K562 (cell line): Measurements from ENCODE around the gene ICAM3. TPM values are rescaled to one million over a fixed set of nuclear protein-coding genes. Genes with fewer than 3 reads are reported as not detected.

Experiments
- ARHGAP35 ChIP-seq: fragments of 450-650 bp; IDR thresholded peaks from 2 replicates; pipeline ENCODE4 v1.6.1; 2018; ENCODE audit not compliant: partially characterized antibody
- CHD1 ChIP-seq: fragments of 200-600 bp; sonication (generic); IDR thresholded peaks from one replicate; pipeline ENCODE4 v1.6.1; 2012; ENCODE audit warnings: mild to moderate bottlenecking, moderate library complexity, low read length, inconsistent platforms
- EGR1 ChIP-seq: fragments of 450-650 bp; conservative IDR thresholded peaks from 2 replicates; pipeline ENCODE4 v1.6.1; 2017; ENCODE audit warnings: mild to moderate bottlenecking
- FOS ChIP-seq: IDR thresholded peaks from 3 replicates; pipeline ENCODE4 v1.6.1; 2011; ENCODE audit not compliant: insufficient read length; ENCODE audit errors: extremely low read depth
- GABPA ChIP-seq: fragments of 200-800 bp; sonication (Bioruptor generic); conservative IDR thresholded peaks from 2 replicates; pipeline ENCODE4 v1.6.1; 2016; ENCODE audit warnings: low read depth, missing genetic modification characterization, missing compliant biosample characterization
- GATA2 ChIP-seq: sonication (generic); formaldehyde crosslinking; IDR thresholded peaks from 2 replicates; pipeline ENCODE4 v1.4.0; 2020; ENCODE audit warnings: mild to moderate bottlenecking, missing genetic modification reagents
- GMEB1 ChIP-seq: fragments of 250-450 bp; sonication (Bioruptor Pico); IDR thresholded peaks from 2 replicates; pipeline ENCODE4 v1.4.0; 2020; ENCODE audit warnings: mild to moderate bottlenecking
- GTF2B ChIP-seq: IDR thresholded peaks from 2 replicates; pipeline ENCODE4 v1.6.1; 2011; ENCODE audit not compliant: insufficient read length; ENCODE audit errors: extremely low read depth
- ILK ChIP-seq: fragments of 450-650 bp; IDR thresholded peaks from 2 replicates; pipeline ENCODE4 v1.6.1; 2016; ENCODE audit warnings: missing genetic modification characterization, low read depth, mild to moderate bottlenecking, missing compliant biosample characterization, moderate library complexity, borderline replicate concordance
- KDM5B ChIP-seq: fragments of 200-600 bp; sonication (generic); IDR thresholded peaks from 2 replicates; pipeline ENCODE4 v1.6.1; 2012; ENCODE audit warnings: low read depth, mild to moderate bottlenecking, moderate library complexity, low read length, control low read depth, inconsistent platforms; ENCODE audit not compliant: insufficient replicate concordance
- KLF13 ChIP-seq: fragments of 450-650 bp; IDR thresholded peaks from 2 replicates; pipeline ENCODE4 v1.6.1; 2016; ENCODE audit warnings: missing genetic modification characterization, low read depth, mild to moderate bottlenecking, missing compliant biosample characterization, moderate library complexity, borderline replicate concordance
- MLLT1 ChIP-seq, 2 experiments: fragments of 450-650 bp; IDR thresholded peaks; 2 replicates each; pipeline ENCODE4 v1.6.1; 2016
- NFXL1 ChIP-seq: fragments of 450-650 bp; formaldehyde crosslinking; IDR thresholded peaks from 2 replicates; pipeline ENCODE4 v1.4.0; 2021; ENCODE audit warnings: mild to moderate bottlenecking
- PML ChIP-seq: IDR thresholded peaks from 2 replicates; pipeline ENCODE4 v1.6.1; 2012; ENCODE audit warnings: low read length, inconsistent platforms
- PTTG1 ChIP-seq: fragments of 450-650 bp; IDR thresholded peaks from 2 replicates; pipeline ENCODE4 v1.6.1; 2016; ENCODE audit warnings: low read depth, mild to moderate bottlenecking, missing genetic modification characterization, missing compliant biosample characterization
- SMARCA4 ChIP-seq: fragments of 450-650 bp; IDR thresholded peaks from 2 replicates; pipeline ENCODE4 v1.6.1; 2016
- STAG1 ChIP-seq: sonication (generic); formaldehyde crosslinking; IDR thresholded peaks from 2 replicates; pipeline ENCODE4 v1.5.0; 2020; ENCODE audit warnings: missing genetic modification reagents, borderline replicate concordance
- TEAD2 ChIP-seq: fragments of 450-650 bp; IDR thresholded peaks from 2 replicates; pipeline ENCODE4 v1.6.1; 2016; ENCODE audit warnings: missing genetic modification characterization, control low read depth, missing compliant biosample characterization
- ZBTB49 ChIP-seq: sonication (generic); formaldehyde crosslinking; IDR thresholded peaks from 2 replicates; pipeline ENCODE4 v1.8.0; 2022; ENCODE audit warnings: missing genetic modification reagents, mild to moderate bottlenecking, borderline replicate concordance
- ZNF143 ChIP-seq: sonication (generic); formaldehyde crosslinking; IDR thresholded peaks from 2 replicates; pipeline ENCODE4 v1.9.0; 2022; ENCODE audit warnings: mild to moderate bottlenecking, missing genetic modification reagents
- ZNF740 ChIP-seq, 3 experiments: fragments of 200-800 bp in 1 of 3; sonication (Bioruptor generic) in 1 of 3; sonication (generic) in 1 of 3; formaldehyde crosslinking in 1 of 3; IDR thresholded peaks; 2 replicates each; pipeline versions ENCODE4 v1.6.1 to v1.8.0; 2016 to 2022; ENCODE audit warnings: mild to moderate bottlenecking in 2 of 3, missing compliant biosample characterization in 2 of 3, missing genetic modification characterization in 2 of 3, missing genetic modification reagents in 1 of 3
- polyA plus RNA-seq, 8 experiments: library from polyadenylated mRNA; depleted of rRNA in 4 of 8; stranded (reverse) in 5 of 8; unstranded in 3 of 8; fragments of >200 nt; fragmentation: Nextera tagmentation in 2 of 8; fragmentation: Illumina TruSeq in 1 of 8; extraction: Ambion mirVana in 2 of 8; extraction: Trizol in 1 of 8; gene quantifications; 2 replicates each; pipeline versions ENCODE4 v1.2.1 to v1.2.3, GENCODE V29; 2011 to 2014; ENCODE audit warnings: inconsistent platforms in 1 of 8, missing spikeins in 1 of 8
- total RNA-seq, 7 experiments: library from RNA; depleted of rRNA in 6 of 7; stranded (reverse); fragments of >200 nt in 6 of 7; fragmentation: Illumina TruSeq in 2 of 7; extraction: Trizol in 2 of 7; gene quantifications; 2 replicates each; pipeline versions ENCODE4 v1.2.1 to v1.2.3, GENCODE V29; 2011 to 2021; ENCODE audit warnings: low replicate concordance in 1 of 7

ICAM3 gene
- total and polyA plus RNA-seq, 9 of the 15 experiments (the other 6 are each of a cell fraction or from before 2014, with no cell fraction given): 6.5 to 39.5 (median 24.2) TPM

GRCh38 chr19:10288662-10289166 is 50.7 kb downstream of the ICAM3 start (continued):
- no peak for TF ChIP-seq STAG1 (CRISPR knock-in tag)
- TF ChIP-seq KLF13 (tag): no peak; the same call in 1 of the 2 replicates
- no peak; the same call in 1 of the 2 replicates for TF ChIP-seq EGR1
- TF ChIP-seq ZBTB49 (CRISPR knock-in tag): no peak
- no peak for TF ChIP-seq ZNF143 (CRISPR knock-in tag)
- no peak for TF ChIP-seq CHD1
- no peak for TF ChIP-seq ZNF740 (CRISPR knock-in tag; IDR thresholded peaks at IDR 0.05)
- peak in 1 of 2 experiments; percentile 58; a peak in 1 of 4 replicates for TF ChIP-seq ZNF740 (tag; IDR thresholded peaks at IDR 0.05)
- TF ChIP-seq GABPA (tag): peak; percentile 14; the same call in 1 of the 2 replicates
- no peak for TF ChIP-seq ILK
- no peak for TF ChIP-seq ARHGAP35
- TF ChIP-seq NFXL1 (CRISPR knock-in tag): no peak
- TF ChIP-seq PML: peak; percentile 50; the same call in 1 of the 2 replicates
- TF ChIP-seq FOS: peak; percentile 73
- peak; percentile 93 for TF ChIP-seq GATA2 (CRISPR knock-in tag)
- 0 out of 2 replicates have a peak, but pooled peaks have one; percentile 12 for TF ChIP-seq SMARCA4
- TF ChIP-seq PTTG1 (tag): no peak
- peak; percentile 46 for TF ChIP-seq KDM5B
- TF ChIP-seq TEAD2 (tag): no peak
- TF ChIP-seq GTF2B: no peak
- no peak for TF ChIP-seq GMEB1 (CRISPR knock-in tag)
- TF ChIP-seq MLLT1 (IDR thresholded peaks at IDR 0.05): 0 out of 4 replicates have a peak, but pooled peaks of 1 of the 2 experiments have one; percentile 32
